Progenitor cell of endocrine pancreas (in vitro differentiated cells): Measurements from ENCODE around the gene YBX1. TPM values are rescaled to one million over a fixed set of nuclear protein-coding genes. Genes with fewer than 3 reads are reported as not detected.
"Not testable (repeated sequence)": the region's sequence is repeated elsewhere in the genome, so short reads cannot be mapped to it uniquely, and the experiment has no call there.

Experiments used
- DNase-seq: peaks from one replicate; pipeline ENCODE4 v3.0.0; 2021; ENCODE audit warnings: low spot score; ENCODE audit not compliant: unreplicated experiment
- H3K27ac Mint-ChIP-seq: 2 replicates; pipeline ENCODE4 v1.8.0; 2021; ENCODE audit warnings: mild to moderate bottlenecking, moderate library complexity, mixed read lengths
- H3K27me3 Mint-ChIP-seq: 2 replicates; pipeline ENCODE4 v1.8.0; 2021; ENCODE audit warnings: mixed read lengths
- H3K36me3 Mint-ChIP-seq: 2 replicates; pipeline ENCODE4 v1.8.0; 2022; ENCODE audit warnings: mixed read lengths; ENCODE audit not compliant: insufficient read depth
- H3K4me1 Mint-ChIP-seq: 2 replicates; pipeline ENCODE4 v1.8.0; 2021; ENCODE audit warnings: low read depth, mixed read lengths
- H3K4me3 Mint-ChIP-seq: 2 replicates; pipeline ENCODE4 v1.8.0; 2021; ENCODE audit warnings: low read depth, mild to moderate bottlenecking, moderate library complexity, mixed read lengths
- H3K9me3 Mint-ChIP-seq: 2 replicates; pipeline ENCODE4 v1.8.0; 2021; ENCODE audit warnings: low read depth, mixed read lengths
- CTCF ChIP-seq: fragments of 200-600 bp; sonication (generic); IDR thresholded peaks from one replicate; pipeline ENCODE4 v1.5.0; 2021; ENCODE audit warnings: antibody characterized with exemption, mild to moderate bottlenecking; ENCODE audit not compliant: unreplicated experiment
- total RNA-seq: library from RNA; stranded (reverse); gene quantifications from 2 replicates; pipeline ENCODE4 v1.2.1, GENCODE V29; 2021

YBX1 gene
- total RNA-seq, 1 donor from 2014 or later, result 588 TPM

GRCh38 chr1:42750041-42750440 is 67.8 kb downstream of the YBX1 start:
- Mint-ChIP-seq H3K27ac (no peak overlapping the region), H3K36me3 (peaks cover 46% of the 10 kb centered on the region), H3K27me3 (no peaks in the 10 kb centered on the region), H3K4me3 (no peak overlapping the region), H3K9me3 (peaks cover 16% of the 10 kb centered on the region), H3K4me1 (no peaks in the 10 kb centered on the region)
- TF ChIP-seq CTCF, result no peak
- no peak for DNase-seq

DNA sequence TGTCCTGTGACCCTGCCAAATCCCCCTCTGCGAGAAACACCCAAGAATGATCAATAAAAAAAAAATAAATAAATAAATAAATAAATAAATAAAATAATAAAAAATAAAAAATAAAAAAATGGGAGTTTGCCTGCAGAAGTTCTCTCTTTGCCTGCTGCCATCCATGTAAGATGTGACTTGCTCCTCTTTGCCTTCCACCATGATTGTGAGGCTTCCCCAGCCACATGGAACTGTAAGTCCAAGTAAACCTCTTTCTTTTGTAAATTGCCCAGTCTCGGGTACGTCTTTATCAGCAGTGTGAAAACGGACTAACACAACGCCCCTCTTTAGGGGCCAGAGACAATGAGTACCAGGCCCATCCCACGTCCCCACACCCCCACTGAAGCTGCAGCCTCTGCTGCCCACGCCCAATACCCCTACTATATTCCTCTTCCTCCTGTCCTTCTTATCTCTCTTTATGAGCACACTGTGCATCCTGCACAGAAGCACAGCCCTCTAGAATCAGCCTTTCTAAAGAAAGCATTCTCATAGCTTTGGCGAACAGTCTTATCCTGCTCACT is 69.4 kb downstream of the YBX1 start:
- Mint-ChIP-seq H3K27ac (peak overlapping the region; percentile 3), H3K9me3 (peaks cover 16% of the 10 kb centered on the region), H3K36me3 (peaks cover 54% of the 10 kb centered on the region)
- not testable (repeated sequence) for H3K4me3 Mint-ChIP-seq, H3K27me3 Mint-ChIP-seq, H3K4me1 Mint-ChIP-seq, DNase-seq

DNA sequence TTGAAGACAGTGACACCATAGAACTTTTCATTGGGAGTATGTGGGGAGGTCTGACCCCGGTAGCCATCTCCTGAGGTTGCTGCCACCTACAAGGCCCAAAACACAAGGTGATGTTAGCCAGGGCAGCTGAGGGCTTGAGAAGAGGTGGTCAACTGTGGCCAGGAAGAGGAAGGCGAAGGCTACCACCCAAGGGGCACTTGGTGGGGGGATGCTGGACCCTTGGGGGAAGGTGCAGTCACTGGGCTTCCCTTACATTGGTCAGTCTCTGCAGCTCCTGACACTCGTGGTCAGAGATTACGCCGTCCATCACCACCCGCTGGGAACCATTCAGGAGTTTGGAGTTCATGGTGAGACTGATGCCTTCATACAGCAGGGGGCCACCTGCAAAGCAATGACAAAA is 70.1 kb downstream of the YBX1 start:
- no peak for DNase-seq
- peaks cover 56% of the 10 kb centered on the region for H3K36me3 Mint-ChIP-seq
- H3K9me3 Mint-ChIP-seq, result peaks cover 16% of the 10 kb centered on the region
- no peak overlapping the region for H3K27ac Mint-ChIP-seq
- H3K4me1 Mint-ChIP-seq, result no peaks in the 10 kb centered on the region
- H3K27me3 Mint-ChIP-seq, result no peaks in the 10 kb centered on the region
- H3K4me3 Mint-ChIP-seq, result no peak overlapping the region
- TF ChIP-seq CTCF, result no peak

- peaks cover 16% of the 10 kb centered on the region for H3K9me3 Mint-ChIP-seq
- no peak overlapping the region for H3K27ac Mint-ChIP-seq
- H3K4me3 Mint-ChIP-seq, result no peak overlapping the region
- no peaks in the 10 kb centered on the region for H3K4me1 Mint-ChIP-seq
- H3K36me3 Mint-ChIP-seq, result peaks cover 58% of the 10 kb centered on the region
- H3K27me3 Mint-ChIP-seq, result no peaks in the 10 kb centered on the region
- DNase-seq, result no peak
- no peak for TF ChIP-seq CTCF
Measured at GRCh38 chr1:42753070-42753469, 70.9 kb downstream of the YBX1 start.

Other genes with a start within 250 kb of the YBX1 start
- gene ZMYND12, start 226.4 kb upstream of the YBX1 start, total RNA-seq, result 0.89 and 2.0 TPM in 2 replicates
- 48.5 and 49.4 TPM in 2 replicates for gene PPCS, start 225.9 kb upstream of the YBX1 start, total RNA-seq
- gene CCDC30, start 219.1 kb upstream of the YBX1 start, total RNA-seq, result 17.3 and 23.6 TPM in 2 replicates
- 53.4 and 55.7 TPM in 2 replicates for gene PPIH, start 24.0 kb upstream of the YBX1 start, total RNA-seq
- 7.8 and 8.2 TPM in 2 replicates for gene CLDN19, start 57.8 kb downstream of the YBX1 start, total RNA-seq
- gene P3H1, start 84.6 kb downstream of the YBX1 start, total RNA-seq, result 68.6 and 72.9 TPM in 2 replicates
- 9.7 and 12.0 TPM in 2 replicates for gene C1orf50, start 84.8 kb downstream of the YBX1 start, total RNA-seq
- 0.42 and 0.48 TPM in 2 replicates for gene TMEM269, start 102.6 kb downstream of the YBX1 start, total RNA-seq
- 10.4 and 12.9 TPM in 2 replicates for gene ERMAP, start 134.7 kb downstream of the YBX1 start, total RNA-seq
- 58.4 and 65.8 TPM in 2 replicates for gene SVBP, start 135.0 kb downstream of the YBX1 start, total RNA-seq
- gene ZNF691, start 164.2 kb downstream of the YBX1 start, total RNA-seq, result 18.1 and 18.8 TPM in 2 replicates